GM19099 (cell line): ENCODE data around the gene GZMM.

ENCODE experiments used
- POLR2A ChIP-seq: IDR thresholded peaks from 3 replicates; pipeline ENCODE4 v1.6.1; 2011; ENCODE audit warnings: low read depth; ENCODE audit not compliant: insufficient read length; ENCODE audit errors: extremely low read depth

Gene GZMM

GRCh38 chr19:507286-508203 is 36.3 kb upstream of the GZMM start, which contains the start of gene TPGS1:
TSS of gene TPGS1 (plus strand) at chr19:507497. CDS start at chr19:507507, 10 bp downstream.
- peak; percentile 65 for TF ChIP-seq POLR2A

GRCh38 chr19:508204-509150 is 35.4 kb upstream of the GZMM start:
- no peak for TF ChIP-seq POLR2A

- peak; percentile 19 for TF ChIP-seq POLR2A
These were observed 33.2 kb upstream of the GZMM start for GRCh38 chr19:510606-511100.

- TF ChIP-seq POLR2A, result no peak
These were observed 32.6 kb upstream of the GZMM start for GRCh38 chr19:511101-511851.

GRCh38 chr19:512547-513365 is 31.1 kb upstream of the GZMM start:
- no peak for TF ChIP-seq POLR2A

GRCh38 chr19:513368-514165 is 30.3 kb upstream of the GZMM start:
- TF ChIP-seq POLR2A, result no peak

- TF ChIP-seq POLR2A, result no peak
These were observed 29.6 kb upstream of the GZMM start for GRCh38 chr19:514166-514663.

GRCh38 chr19:517721-518597 is 25.9 kb upstream of the GZMM start:
- no peak for TF ChIP-seq POLR2A

- TF ChIP-seq POLR2A, result no peak
These were observed 25.1 kb upstream of the GZMM start for GRCh38 chr19:518598-519231.

GRCh38 chr19:519449-519865 is 24.4 kb upstream of the GZMM start:
- no peak for TF ChIP-seq POLR2A

GRCh38 chr19:522726-523125 is 21.1 kb upstream of the GZMM start:
- no peak for TF ChIP-seq POLR2A
